Fibroblast of skin of scalp (primary cell): ENCODE data around the gene ANKRD30BL. TPM values are rescaled to one million over a fixed set of nuclear protein-coding genes. Genes with fewer than 3 reads are reported as not detected.
A peak's percentile ranks its signal among the peaks of the same experiment; 100 is the strongest.
"Not testable (repeated sequence)": the region's sequence is repeated elsewhere in the genome, so short reads cannot be mapped to it uniquely, and the experiment has no call there.

Source experiments
- DNase-seq: peaks from one replicate; pipeline ENCODE4 v3.0.0-alpha.2; 2013
- polyA plus RNA-seq, 2 experiments: library from polyadenylated mRNA; unstranded; fragments of 120-200 nt; gene quantifications; one replicate each; pipeline ENCODE4 v1.2.1, GENCODE V29; 2013; ENCODE audit not compliant: insufficient read length in 2 of 2

ANKRD30BL gene
- not detected for polyA plus RNA-seq (2013, experiment 1 of 2; ENCODE audit: insufficient read length)
- polyA plus RNA-seq (2013, experiment 2 of 2; ENCODE audit: insufficient read length) = not detected

- not testable (repeated sequence) for DNase-seq
Observed at GRCh38 chr2:132161161-132162124, at the start of gene ANKRD30BL. Gene ANKRD30BL, minus strand, starts transcription at chr2:132161952. Its CDS starts 247 bp downstream, at chr2:132161705.

GRCh38 chr2:132202866-132203265, 41.1 kb upstream of the ANKRD30BL start:
- DNase-seq = not testable (repeated sequence)

GRCh38 chr2:132192854-132193253, 31.1 kb upstream of the ANKRD30BL start:
- not testable (repeated sequence) for DNase-seq

GRCh38 chr2:132167100-132167499, 5.3 kb upstream of the ANKRD30BL start:
- not testable (repeated sequence) for DNase-seq

GRCh38 chr2:132162125-132162660, 441 bp upstream of the ANKRD30BL start:
- not testable (repeated sequence) for DNase-seq

GRCh38 chr2:132146774-132147173, 15.0 kb downstream of the ANKRD30BL start:
- DNase-seq = peak; percentile 48
